GM21360 (cell line): ENCODE measurements around the gene RBFOX2.
"Not testable (repeated sequence)": the region's sequence is repeated elsewhere in the genome, so short reads cannot be mapped to it uniquely, and the experiment has no call there.

ENCODE experiments used
- ATAC-seq: cut with Tn5 transposase; IDR thresholded peaks from one replicate; pipeline ENCODE4 v1.9.1; 2021; ENCODE audit warnings: mild to moderate bottlenecking, moderate library complexity; ENCODE audit not compliant: unreplicated experiment

Gene RBFOX2

DNA sequence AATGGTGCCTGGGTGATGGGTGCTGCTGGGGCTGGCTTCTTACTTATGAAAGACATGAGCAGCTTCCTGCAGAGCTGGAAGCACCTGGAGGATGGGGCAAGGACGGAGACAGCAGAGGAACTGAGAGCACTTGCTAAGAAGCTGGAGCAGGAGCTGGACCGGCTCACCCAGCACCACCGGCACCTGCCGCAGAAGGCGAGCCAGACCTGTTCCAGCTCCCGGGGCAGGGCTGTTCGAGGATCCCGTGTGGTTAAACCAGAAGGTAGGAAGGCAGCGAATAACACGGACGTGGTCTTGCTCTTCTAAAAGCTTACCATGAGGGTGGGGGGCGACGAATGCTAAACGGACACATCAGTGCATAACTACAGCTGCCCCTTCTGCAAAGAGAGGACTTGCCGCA lies 301.7 kb downstream of the RBFOX2 start:
- no peak for ATAC-seq

- no peak for ATAC-seq
These were observed 302.2 kb downstream of the RBFOX2 start for GRCh38 chr22:35726398-35726797.

GRCh38 chr22:35725521-35725920 lies 303.1 kb downstream of the RBFOX2 start:
- ATAC-seq, result no peak

DNA sequence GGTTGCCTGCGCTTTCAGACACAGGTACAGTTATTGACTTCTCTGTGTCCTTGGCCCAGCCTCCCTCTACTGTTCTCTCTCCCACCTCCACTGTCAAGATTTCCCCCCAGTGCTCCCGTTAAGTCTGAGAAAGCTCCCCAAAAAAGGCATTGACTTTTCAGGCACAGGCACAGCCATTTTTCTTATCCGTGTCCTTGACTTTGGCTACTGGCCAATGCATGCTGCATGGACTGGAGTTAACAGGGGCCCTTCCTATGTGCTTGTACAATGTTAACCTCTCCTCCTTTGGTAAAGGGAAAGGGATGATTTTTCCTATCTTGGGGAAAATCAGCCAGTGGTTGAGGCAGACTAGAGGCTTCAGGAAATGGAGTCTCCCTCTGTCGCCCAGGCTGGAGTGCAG lies 306.7 kb downstream of the RBFOX2 start:
- no peak for ATAC-seq

- no peak for ATAC-seq
These were observed 309.3 kb downstream of the RBFOX2 start for GRCh38 chr22:35719212-35719875.

GRCh38 chr22:35717572-35717971 lies 311.1 kb downstream of the RBFOX2 start, which contains the start of gene APOL5:
Gene APOL5 (plus strand): TSS chr22:35717872. CDS start chr22:35717872, 0 bp downstream.
- ATAC-seq, result no peak

GRCh38 chr22:35712672-35713071 lies 316.0 kb downstream of the RBFOX2 start:
- no peak for ATAC-seq

GRCh38 chr22:35711336-35711735 lies 317.3 kb downstream of the RBFOX2 start:
- ATAC-seq, result no peak

DNA sequence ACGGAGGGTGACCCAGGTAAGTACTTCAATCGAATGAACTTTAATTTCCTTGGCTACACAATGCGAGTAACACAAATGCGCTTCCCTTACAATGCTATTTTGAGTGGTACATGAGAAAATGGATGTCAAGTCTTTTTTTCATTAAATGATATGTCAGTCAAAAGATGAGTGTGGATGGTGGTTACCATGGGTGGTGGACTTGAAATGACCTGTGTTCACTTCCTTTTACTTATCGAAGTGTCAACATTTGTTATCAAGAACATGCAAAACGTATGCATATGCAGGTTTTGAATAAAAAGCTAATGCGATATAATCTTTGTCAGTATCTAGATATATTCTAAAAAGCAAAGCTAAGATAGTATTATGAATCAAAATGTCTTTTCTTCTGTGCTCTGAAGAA lies 319.7 kb downstream of the RBFOX2 start:
- no peak for ATAC-seq

GRCh38 chr22:35708453-35708852 lies 320.2 kb downstream of the RBFOX2 start:
- no peak for ATAC-seq

GRCh38 chr22:35705141-35705540 lies 323.5 kb downstream of the RBFOX2 start:
- ATAC-seq, result no peak

DNA sequence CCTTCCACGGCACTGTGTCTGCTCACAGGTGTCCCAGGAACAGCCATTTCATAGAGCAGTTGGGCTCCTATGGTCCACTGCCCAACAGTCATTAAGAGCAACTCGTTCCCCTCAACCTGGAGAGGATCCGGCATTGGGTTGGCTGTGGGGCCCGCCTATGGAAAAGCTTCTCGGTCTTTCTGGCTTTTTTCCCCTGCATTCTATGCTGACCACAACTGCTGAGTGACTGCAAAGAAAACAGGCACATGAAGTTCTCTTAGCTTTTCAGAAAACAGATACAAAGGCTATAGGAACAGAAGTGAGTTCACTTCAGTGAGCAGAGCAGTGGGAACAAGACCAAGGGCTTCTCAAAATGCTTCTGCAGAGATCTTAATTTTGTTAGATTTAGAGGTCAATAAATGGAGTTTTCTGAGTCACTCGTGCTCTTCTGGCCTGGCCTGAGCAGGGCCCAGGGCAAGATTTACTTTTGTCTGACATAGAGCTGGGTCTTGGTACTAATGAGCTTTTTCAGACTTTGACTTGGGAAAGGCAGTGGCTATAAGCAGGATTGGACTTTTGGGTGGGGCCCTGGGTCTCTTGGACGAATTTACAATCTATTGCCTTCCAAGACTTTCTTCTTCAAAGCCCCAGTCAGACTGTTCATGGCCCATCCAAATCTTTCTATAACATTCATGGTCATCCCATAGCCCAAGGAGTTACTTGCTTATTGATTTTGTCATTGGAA lies 324.6 kb downstream of the RBFOX2 start:
- ATAC-seq, result no peak

DNA sequence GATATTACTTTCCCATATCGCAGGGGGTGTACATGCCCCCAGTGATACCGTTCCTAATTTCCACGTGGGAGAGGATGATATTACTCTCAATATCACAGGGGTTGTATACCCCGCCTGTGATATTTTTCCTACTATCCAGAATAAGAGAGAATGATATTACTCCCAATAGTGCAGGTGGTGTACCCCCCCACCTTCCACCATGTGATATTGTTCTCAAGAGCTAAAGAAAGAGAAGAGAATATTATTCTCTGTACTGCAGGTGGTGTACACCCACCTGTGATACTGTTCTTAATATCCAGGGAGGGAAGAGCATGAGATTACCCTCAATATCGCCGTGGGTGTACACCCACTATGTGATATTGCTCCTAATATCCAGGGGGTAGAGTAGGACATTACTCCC lies 328.8 kb downstream of the RBFOX2 start:
- not testable (repeated sequence) for ATAC-seq

DNA sequence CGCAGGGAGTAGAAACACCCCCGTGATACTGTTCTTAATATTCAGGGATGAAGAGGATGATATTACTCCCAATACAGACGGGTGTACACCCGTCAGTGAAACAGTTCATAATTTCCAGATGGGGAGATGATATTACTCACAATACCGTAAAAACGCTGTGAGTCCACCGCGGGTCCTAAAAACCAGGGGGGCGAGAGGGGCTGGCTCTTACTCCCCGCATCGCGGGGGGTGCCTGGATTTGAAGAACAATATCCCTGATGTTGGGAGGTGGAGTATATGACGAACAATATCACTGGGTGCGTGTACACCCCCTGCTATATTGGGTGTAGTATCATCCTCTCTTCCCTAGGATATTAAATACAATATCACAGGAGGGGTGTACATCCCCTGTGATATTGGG lies 331.5 kb downstream of the RBFOX2 start:
- ATAC-seq, result no peak

DNA sequence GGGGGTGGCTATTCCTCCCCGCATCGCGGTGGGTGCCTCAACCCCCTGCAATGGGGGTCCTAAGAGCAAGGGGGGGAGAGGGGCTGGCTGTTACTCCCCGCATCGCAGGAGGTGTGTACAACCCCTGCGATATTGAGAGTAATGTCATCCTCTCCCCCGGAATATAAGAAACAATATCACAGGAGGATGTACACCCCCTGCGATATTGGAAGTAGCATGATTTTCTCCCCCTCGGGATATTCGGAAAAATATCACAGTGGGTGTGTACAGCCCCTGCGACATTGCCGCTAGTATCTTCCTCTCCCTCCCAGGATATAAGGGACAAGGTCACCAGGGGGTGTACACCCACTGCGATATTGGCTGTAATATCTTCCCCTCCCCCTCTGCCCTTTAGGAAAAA lies 333.4 kb downstream of the RBFOX2 start:
- ATAC-seq, result no peak

GRCh38 chr22:35690001-35690400 lies 338.6 kb downstream of the RBFOX2 start:
- ATAC-seq, result no peak

DNA sequence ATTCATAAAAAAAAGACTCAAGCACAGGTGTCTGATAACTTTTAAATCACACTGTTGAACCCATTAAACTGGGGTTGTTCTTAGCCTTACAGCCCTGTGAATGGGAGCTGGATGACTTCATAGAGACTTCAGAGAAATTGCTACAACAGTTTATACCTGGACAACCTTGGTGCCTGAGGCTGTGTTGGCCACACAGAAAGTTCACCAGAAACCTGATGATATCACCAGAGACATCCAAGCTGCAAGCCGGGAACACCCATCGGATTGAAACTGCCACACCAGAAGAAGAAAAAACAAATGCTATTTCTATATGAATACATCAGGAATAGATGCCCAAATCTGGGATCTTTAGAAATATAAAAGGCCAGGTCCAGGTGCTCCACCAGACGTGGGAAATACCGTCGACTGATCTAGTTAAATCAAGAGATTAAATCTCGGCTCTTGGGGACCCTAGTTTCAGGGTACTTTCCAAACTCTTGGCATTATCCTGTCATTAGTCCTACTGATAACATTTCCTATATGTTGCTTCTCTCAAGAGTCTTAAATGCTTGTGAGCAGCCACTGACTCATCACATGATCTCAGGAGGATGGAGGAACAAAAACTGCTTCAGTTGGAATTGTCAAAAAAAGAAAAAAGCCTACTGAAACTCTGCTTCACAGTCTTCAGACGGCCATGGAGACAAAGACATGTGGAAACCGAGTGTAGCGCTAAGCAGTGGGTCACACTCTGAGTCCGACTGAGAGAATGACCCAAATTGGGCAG lies 339.5 kb downstream of the RBFOX2 start:
- ATAC-seq, result no peak
